Astrocyte of the cerebellum (primary cell): ENCODE data around the gene APOC3.

ENCODE experiments used
- DNase-seq: peaks from one replicate; pipeline ENCODE4 v3.0.0-alpha.2; 2011; ENCODE audit warnings: low read depth
- H3K4me3 ChIP-seq: 2 replicates; pipeline ENCODE4 v1.5.1; 2011; ENCODE audit warnings: mild to moderate bottlenecking, low read depth, low read length, moderate library complexity
- CTCF ChIP-seq: IDR thresholded peaks from 2 replicates; pipeline ENCODE4 v1.5.1; 2012; ENCODE audit warnings: low read length, low read depth, moderate library complexity, mild to moderate bottlenecking; ENCODE audit errors: missing control alignments
- in situ Hi-C: cut with HindIII; loops from 2 replicates; pipeline ENCODE4 v1.10.0; 2017; ENCODE audit warnings: low sequenced_read_pairs

Gene APOC3

GRCh38 chr11:116792869-116793771, 36.6 kb upstream of the APOC3 start:
- in situ Hi-C loops = no loop called here
- DNase-seq = no peak
- no peak overlapping the region for H3K4me3 ChIP-seq
- TF ChIP-seq CTCF = no peak

GRCh38 chr11:116793772-116794097, 36.0 kb upstream of the APOC3 start:
- TF ChIP-seq CTCF = no peak
- in situ Hi-C loops = no loop called here
- H3K4me3 ChIP-seq = no peak overlapping the region
- no peak for DNase-seq

- in situ Hi-C loops = no loop called here
- DNase-seq = no peak
- no peak for TF ChIP-seq CTCF
- no peak overlapping the region for H3K4me3 ChIP-seq
These were observed 34.9 kb upstream of the APOC3 start for GRCh38 chr11:116794851-116795250.

GRCh38 chr11:116796548-116796947, 33.2 kb upstream of the APOC3 start:
- no peak for TF ChIP-seq CTCF
- in situ Hi-C loops = no loop called here
- DNase-seq = no peak

GRCh38 chr11:116797816-116798215, 31.9 kb upstream of the APOC3 start:
- no peak for TF ChIP-seq CTCF
- DNase-seq = no peak
- in situ Hi-C loops = no loop called here
- no peak overlapping the region for H3K4me3 ChIP-seq

More at GRCh38 chr11:116796548-116796947, 33.2 kb upstream of the APOC3 start:
- H3K4me3 ChIP-seq = no peak overlapping the region

GRCh38 chr11:116798368-116798767, 31.3 kb upstream of the APOC3 start:
- in situ Hi-C loops = no loop called here
- no peak for TF ChIP-seq CTCF
- H3K4me3 ChIP-seq = no peak overlapping the region
- DNase-seq = no peak
